ENCODE data around the gene CPM.

CPM gene

DNA sequence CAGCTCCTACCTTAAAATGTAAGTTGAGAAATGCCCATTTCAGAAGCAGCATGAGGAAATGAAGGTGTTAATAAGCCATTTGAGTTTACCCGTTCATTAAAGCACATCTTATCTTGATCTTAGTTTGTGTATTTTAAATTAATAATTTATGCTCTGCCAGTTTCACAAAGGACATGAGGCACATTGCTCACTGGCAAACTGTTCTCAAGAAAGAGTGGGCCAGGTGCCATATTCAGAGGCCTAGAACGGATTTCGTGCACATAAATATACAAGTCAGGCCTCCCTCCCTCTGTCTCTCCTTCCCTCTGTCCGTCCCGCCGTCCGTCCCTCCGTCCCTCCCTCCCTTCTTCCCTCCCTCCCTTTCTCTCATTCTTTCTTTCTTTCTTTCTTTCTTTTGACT is 29.5 kb downstream of the CPM start:
- no peak for DNase-seq

DNA sequence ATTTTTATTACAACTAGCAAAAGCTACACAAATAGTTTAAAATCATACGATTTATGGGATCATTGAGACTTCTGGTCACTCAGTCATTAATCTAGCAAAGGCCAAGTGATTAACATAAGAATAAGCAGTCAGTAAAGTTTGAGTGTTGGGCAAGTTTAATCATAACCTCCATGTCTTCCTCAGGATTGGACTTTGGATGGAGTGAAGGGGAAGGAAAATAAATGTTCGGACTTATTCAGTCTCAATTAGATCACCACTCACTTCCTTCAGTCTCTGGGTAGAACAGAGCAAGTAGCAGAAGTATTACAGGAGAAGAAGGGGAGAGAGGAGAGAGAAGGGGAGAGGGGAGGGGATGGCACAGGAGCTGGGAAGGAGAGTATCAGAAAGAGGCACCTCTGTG is 31.4 kb downstream of the CPM start:
- DNase-seq: no peak

DNA sequence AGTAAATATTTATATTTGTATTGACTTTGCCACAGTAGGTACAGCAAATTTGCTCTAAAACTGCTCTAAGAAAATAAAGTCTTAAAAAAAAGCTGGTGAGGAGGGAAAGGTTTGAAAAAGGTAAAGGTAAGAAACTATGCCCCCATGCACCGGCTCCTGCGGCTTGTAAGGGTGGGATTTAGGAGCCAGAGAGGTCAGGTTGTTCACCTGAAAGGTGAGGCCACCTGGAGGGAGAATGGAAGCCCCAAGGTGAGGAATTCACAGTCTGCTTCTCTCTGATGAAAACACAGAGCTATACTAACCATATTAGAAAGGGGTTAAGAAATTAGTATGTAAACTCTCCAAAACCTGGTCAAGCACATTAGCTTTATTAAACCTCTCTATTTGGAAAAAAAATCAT is 31.8 kb downstream of the CPM start:
- DNase-seq: no peak

DNA sequence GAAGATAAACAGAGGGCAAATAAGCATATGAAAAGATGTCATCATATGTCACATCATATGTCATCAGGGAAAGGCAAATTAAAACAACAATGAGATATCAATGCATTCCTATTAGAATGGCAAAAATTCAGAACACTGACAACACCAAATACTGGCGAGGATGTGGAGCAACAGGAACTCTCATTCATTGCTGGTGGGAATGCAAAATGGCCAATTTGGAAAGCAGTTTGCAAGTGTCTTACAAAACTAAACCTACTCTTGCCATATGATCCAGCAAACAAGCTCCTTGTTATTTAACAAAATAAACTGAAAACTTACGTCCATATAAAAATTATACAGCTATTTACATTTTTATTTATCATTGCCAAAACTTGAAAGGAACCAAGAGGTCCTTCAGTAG is 32.7 kb downstream of the CPM start:
- no peak for DNase-seq

DNA sequence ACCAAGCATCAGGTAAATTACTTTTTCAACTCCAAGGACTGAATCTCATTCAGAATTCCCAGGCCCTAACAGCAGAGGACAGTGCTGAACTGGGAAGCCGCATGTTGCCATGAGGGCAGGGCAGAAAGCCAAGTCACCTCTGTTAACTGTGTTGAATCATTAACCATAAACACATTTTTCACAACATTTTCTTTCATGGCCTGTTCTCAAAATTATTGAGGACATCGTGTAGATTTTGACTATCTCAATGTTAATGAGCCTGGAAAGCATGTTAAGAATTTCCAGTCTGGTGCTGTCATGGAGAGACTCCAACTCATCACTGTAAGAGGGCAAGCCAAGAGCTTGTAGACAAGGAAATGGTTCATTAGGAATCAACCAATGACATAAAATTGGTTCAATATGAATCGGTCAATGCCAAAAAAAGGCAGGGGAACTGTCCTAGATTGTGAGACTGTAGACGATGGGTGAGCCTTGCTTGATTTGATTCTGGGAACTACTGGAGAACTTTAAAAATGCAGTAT is 33.7 kb downstream of the CPM start:
- no peak for DNase-seq

DNA sequence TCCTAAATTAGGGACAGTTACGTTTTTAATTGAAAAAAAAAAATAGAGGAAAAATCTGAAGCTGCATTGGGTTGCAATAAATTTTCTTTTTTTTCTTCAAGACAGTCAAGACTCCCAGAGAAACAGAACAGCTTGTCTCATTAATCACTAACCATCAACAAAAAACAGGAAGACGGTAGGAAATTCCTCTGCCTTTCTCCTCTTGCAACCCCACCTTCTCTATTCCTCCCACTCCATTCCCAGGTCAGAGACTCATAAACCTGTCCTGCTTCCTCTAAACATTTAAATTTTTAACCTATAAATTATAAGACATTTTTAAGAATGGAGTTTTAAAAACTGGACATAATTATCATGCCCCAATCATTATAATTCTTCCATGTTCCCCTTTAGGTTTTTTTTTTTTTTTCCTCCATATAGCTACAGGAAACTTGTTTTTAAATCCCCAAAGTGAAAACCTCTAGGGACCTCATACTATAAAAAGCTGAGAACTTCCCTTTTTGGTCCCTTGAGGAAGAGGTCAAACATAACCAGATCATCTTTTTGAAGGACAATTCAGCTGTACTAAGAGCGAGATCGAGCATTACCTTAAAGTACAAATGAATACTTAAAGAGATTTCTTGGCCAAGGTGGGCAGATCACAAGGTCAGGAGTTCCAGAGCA is 36.0 kb downstream of the CPM start:
- DNase-seq: no peak

DNA sequence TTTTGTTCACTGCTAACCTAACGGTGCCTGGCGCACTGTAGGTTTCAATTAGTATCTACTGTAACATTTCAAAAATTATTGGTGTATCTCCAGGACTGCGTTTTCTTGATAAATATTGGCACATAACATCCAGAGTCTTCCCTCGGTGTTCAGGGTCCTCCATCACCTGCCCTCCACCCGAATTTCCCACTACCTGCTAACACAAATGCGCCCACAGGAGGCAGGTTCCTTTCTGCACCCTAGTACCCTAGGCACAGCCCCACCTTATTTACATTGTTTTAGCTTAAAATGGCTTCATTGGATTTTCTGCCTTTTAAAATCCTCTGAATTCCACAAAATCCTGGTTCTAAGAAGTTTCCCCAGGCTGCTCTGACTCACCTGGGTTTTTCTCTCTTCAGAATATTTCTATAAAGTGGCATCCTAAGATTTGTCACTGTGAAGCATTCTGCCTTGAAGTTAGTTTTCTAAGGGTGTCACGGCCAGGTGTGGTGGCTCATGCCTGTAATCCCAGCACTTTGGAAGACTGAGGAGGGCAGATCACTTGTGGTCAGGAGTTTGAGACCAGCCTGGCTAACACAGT is 38.6 kb downstream of the CPM start:
- DNase-seq: no peak

DNA sequence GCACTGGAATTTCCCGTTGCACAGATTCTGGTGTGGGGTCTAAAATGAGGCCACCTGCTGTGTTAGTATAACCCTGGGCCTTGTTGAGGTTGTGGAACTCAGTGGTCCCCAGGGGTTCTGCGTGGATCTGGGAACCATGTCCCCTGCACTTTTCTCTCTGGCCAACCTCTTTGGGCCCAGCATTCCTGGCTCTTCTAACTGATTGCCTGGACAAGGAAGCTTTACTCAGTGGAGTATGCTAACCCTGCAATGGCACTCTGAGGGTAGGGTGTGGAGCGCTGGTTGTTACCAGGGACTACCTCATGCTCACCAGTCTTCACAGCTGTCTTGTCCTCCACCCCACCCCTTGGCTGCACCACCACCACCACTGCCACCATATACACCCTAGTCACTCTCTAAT is 39.2 kb downstream of the CPM start:
- DNase-seq: no peak

DNA sequence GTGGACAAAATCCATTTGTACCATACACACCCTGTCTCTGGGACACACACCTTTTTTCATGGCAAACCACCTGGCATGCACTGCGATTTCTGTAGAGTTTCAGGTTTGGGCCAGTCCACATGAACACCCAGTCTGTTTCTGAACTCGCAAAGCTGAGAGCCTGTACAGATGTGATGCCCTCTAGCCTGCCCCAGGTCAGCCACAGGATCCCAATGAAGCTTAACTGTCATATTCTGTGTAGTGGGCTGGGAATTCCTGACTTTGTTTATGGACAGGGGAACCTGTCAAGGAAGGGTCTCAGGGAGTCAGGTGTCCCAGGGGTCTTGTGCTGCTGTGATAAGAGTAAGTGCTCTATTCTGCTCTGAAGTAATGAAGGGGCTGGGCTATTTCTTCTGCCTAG is 39.8 kb downstream of the CPM start:
- no peak for DNase-seq

DNA sequence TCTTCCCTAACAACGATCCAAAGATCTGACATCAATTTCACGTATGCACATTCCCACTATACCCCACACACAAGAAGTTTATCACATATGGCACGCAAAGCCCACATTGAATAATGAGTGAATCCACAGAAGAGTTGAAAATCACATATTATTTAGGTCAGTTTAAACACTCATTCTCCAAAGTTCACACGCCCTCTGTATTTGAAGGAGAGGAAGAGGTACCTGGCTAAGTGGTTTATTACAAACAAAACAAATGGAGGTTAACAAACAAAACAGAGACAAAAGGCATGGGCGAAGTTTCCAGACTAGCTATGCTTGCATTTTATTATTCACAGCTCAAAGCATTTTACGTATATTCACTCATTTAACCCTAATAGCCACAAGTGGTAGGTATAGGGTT is 41.8 kb downstream of the CPM start:
- no peak for DNase-seq

DNA sequence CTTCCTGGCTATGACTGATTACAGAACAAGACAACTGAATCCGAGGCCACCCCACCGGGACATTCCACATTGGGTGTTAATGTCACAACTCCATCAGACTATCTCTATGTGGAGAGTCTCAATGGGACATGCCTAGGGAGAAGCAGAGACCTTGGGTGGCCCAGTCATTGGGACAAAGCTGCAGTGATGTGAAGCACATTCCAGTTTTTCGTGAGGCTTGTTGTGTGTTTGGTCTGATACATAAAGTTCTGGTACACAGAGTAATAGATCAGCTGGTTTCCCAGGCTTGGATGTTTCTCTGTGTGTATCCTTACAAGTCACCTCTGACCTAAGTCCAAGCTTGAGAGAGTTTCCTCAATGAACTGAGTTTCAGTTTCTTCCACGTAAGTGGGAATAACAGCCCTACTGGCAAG is 42.3 kb downstream of the CPM start:
- DNase-seq: no peak

DNA sequence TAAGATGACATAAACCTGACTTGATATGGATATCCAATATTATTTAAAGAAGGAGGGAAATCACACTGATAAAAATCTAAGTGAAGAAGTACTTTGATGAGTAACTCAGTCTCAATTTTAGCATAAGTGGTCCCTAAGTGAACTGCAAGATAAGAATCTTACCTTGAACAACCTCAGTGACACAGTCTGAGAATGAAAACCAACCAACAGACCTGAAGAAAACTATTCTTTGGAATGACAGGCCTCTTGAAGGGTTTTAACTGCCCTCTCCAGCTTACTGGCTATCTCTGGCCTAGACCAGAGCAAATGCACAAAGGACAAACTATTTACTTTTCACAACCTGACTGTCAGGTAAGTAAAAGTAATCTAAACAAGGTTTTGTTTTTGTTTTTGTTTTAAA is 44.7 kb downstream of the CPM start:
- DNase-seq: no peak

DNA sequence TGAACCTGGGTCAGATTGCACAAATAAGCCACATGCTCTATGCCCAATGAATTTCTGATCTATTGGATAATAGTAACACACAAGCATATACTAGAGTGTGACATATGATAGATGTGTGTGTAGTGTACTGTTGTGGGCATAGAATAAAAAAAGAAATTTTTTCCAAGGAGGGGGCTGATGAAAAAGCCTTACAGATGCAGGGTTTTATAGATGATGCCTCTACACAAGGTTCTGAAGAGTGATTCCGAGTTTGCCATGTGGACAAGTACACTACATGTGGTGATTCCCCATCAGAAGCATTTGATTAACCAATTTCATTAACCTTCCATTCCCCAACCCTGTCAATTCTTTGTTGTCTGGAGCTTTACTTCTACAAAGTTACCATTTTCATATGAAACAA is 45.3 kb downstream of the CPM start:
- DNase-seq: no peak

DNA sequence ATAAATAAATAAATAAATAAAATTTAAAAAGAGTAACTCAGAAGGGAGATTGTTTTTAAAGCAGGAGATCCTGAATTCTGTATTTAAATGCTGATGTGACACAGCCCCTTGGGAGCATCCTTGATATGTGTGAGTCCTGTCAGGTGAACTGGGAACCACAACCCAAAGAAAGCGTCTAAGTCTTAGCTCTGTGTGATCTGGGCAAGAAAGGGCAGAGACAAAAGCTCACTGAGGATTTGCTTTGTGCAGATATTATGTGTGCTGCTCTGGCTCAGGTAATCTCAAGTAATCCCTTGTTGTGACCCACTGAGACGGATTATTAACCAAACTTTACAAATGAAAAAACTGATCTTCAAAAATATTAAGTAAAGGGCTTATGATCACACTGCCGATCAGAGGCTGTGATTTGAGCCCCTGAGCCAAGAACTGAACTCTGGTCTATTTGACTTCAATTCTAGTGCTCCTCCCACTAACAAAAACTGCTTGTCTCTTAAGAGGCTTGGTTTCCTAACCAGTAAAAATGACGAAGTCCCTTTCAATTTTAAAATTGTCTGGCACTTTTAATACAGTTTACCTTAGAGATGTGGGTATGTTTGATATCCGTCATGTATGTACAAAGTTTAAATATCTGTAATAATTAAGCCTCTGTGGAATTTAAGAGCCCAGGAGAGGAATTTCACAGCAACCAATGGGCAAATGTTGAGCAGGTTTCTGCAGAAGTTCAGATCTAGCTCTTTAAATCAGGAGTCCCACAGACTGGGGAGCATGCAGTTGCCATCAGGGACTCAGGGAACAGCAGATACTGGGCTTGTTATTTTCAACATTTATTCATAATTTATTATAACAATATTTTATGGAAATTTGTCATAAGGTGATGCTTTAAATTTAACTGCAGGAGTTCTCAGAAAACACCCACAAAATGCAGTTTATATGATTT is 46.1 kb downstream of the CPM start:
- no peak for DNase-seq

DNA sequence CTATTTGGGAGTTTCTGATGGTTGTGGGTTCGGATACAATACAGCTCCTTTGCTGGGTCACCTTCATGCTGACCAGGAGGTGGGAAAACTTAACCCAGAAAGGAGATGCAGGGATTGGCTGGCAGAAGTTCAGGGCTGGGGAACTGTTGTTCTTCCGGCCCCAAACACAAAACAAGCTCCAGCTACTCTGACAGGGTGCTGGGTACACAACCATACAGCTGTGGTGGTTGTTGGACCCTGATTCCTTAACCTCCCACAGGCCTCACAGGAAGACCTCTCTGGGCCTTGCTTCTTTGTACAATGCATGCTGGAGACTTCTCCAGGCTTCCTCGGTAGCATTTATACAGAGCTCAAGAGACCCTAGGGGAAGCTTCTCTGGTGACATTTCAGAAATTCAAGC is 47.6 kb downstream of the CPM start:
- DNase-seq: no peak

DNA sequence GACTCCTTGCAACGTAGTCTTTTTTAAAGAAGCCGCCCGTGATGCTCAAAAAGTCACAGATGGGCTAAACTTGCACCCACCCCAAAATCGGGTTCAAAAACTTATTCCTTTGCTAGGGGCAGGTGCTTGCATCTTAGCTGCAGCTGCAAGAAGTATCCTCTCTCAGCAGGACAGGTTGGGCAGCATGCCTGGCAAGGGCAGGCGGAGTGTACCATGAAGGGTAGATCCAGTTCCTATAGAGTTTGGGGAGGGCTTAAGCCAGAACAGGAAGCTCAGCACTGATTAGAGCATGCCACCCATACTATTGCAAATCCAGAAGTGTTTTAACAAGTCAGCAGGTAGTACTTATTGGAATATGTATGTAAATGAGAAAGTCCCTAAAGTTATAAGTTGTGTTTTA is 48.7 kb downstream of the CPM start:
- no peak for DNase-seq

DNA sequence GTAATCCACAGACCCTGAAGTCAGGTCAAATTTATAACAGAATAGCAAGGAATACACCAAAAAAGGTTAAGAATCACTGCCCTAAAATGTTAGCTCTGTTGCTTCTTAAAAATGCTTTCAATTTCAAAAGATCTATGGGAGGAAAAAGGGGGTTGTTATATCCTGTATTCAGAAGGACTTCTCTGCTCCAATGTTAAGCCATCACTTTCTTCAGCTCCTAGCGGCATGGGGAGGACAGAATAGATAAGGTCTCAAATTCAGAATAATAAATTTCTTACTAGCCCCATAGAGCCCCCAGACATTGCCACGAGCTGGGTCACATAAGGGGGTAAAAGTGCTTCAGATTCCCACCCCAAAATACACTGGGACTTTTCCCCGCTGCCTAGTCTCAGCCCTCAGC is 49.8 kb downstream of the CPM start:
- DNase-seq: no peak

DNA sequence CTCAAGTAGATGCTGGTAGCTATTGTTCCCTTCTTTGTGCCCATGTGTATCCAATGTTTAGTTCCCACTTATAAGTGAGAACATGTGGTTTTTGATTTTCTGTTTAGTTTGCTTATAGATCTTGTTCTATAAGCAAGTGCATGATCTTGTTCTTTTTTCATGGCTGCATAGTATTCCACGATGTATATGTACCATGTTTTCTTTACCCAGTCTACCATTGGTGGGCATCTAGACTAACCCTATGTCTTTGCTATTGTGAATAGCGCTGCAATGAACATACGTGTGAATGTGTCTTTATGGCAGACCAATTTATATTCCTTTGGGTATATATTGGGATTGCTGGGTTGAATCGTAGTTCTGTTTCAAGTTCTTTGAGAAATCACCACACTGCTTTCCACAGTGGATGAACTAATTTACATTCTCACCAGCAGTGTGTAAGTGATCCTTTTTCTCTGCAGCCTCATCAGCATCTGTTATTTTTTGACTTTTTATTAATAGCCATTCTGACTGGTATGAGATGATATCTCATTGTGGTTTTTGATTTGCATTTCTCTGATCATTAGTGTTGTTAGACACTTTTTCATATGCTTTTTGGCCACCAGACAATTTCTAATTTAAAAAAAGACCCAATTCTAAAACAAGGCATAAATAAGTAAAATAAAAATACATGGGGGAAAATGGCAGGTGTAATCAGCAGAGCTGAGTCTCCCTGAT is 50.6 kb downstream of the CPM start:
- DNase-seq: no peak

DNA sequence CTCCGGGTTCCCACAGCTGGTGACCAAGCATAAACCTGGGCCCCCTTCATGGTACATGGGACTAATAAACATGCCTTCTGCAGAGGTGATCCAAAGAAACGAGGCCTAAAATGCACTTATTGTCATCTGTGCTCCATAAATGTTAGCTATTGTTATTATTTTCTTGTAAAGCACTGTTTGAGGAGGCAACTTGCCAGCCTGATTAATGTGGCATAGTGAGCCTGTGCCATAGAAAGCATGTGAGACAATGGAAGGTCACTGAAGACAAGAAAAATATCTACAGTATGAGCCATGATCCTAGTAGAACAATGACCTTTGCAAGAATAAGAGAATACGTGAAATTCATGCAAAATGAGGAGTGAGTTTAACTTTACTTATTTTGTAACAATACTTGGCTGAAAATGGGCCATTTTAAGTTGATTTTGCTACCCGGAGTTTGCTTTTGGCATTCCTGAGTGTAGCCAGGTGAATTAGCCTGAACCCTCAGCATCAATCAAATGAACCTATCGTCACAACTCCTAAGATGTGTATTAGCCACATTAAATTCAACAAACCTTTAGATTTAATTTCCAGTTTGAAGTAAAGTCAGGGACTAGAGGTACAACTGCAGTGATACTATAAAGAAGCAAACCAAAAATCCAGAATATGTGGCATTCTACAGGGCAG is 52.2 kb downstream of the CPM start:
- DNase-seq: no peak

DNA sequence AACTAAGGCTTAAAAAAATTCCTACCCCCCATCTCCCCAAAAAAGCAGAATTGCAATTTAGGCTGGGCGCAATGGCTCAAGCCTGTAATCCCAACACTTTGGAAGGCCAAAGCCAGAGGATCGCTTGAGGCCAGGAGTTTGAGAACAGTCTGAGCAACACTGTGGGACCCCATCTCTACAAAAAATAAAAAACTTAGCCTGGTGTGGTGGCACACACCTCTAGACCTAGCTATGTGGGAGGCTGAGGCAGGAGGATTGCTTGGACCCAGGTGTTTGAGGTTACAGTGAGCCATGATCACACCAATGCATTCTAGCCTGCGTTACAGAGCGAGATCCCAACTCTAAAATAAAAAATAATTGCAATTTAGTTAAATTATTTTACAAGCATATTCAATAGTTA is 54.1 kb downstream of the CPM start:
- DNase-seq: no peak

DNA sequence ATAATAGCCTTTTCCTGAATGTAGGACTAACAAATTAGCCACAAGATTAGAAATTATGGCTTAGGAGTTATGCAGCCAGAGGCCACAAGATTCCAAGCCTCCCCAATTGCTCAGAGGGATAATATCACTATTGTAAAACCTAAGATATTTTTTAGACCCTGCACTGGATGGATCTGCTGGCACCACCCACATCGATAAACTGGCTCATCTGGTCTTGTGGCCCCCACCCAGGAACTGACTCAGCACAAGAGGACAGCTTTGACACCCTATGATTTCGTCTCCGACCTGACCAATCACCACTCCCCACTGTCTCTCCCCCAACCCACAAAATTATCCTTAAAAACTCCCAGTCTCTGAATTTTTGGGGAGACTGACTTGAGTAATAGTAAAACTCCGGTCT is 54.7 kb downstream of the CPM start:
- DNase-seq: no peak

DNA sequence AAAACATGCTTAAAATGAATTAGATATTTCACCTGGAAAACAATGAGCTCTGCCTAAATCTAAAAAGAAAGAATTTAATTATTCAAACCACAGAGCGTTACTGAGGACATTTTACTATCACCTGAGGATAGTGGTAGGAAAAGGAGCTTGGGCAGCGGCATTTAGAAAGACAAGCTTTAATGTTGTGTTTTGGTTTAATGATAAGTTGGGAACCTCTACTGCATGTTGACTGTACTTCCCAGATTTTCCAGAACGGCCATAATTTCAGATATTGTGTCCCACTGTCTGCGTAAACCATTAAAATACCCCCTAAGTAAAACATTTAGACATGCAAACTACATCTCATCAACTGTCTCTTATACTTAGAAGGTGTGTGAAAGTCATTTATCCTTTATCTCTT is 55.4 kb downstream of the CPM start:
- no peak for DNase-seq

DNA sequence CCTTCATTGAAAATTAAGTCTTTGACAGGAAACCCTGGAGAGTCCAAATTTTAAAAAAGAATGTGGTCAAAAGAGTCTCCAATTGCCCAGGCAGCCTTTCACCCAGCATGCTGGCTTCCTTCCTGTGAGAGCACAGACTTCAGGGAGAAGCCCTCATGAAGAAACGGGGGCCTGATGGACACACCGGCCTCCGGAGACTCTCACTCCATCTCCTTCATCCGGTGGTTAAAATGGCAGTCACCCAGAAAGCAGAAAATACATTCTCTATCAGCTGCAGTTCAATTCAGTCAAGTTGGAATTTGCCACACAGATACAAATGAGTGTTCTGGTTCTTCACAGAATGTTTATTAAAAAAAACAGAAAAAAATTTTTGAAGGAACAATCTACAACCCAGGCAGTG is 56.5 kb downstream of the CPM start:
- no peak for DNase-seq
